OCI-LY3 (cell line): ENCODE measurements around the gene RAB35.

Experiments
- H2AFZ ChIP-seq: fragments of 200-600, 300-600 bp; shearing (Covaris generic); 2 replicates; pipeline ENCODE4 v1.6.0; 2014; ENCODE audit warnings: antibody characterized with exemption, low read depth, low read length
- H3K27ac ChIP-seq: fragments of 200-600, 300-600 bp; sonication (generic); 2 replicates; pipeline ENCODE4 v1.5.1; 2014; ENCODE audit warnings: mild to moderate bottlenecking, low read length, moderate library complexity, mixed read lengths
- H3K27me3 ChIP-seq: fragments of 200-600, 300-600 bp; sonication (generic); 2 replicates; pipeline ENCODE4 v1.6.1; 2014; ENCODE audit warnings: low read depth, low read length, mixed read lengths
- H3K36me3 ChIP-seq: fragments of 200-600, 300-600 bp; sonication (generic); replicated peaks from 2 replicates; pipeline ENCODE3; 2014; ENCODE audit warnings: low read depth, low read length, mixed read lengths
- H3K4me1 ChIP-seq: fragments of 300-600, 200-600 bp; sonication (generic); 2 replicates; pipeline ENCODE4 v1.6.1; 2014; ENCODE audit warnings: low read length, mixed read lengths
- H3K4me2 ChIP-seq: fragments of 200-600, 300-600 bp; sonication (generic); 2 replicates; pipeline ENCODE4 v1.6.1; 2014; ENCODE audit warnings: low read length, mixed read lengths
- H3K4me3 ChIP-seq: fragments of 300-600, 200-600 bp; sonication (generic); 2 replicates; pipeline ENCODE4 v1.5.1; 2014; ENCODE audit warnings: antibody characterized with exemption, mild to moderate bottlenecking, low read length, moderate library complexity
- H3K79me2 ChIP-seq: fragments of 300-600, 200-600 bp; shearing (Covaris generic); 2 replicates; pipeline ENCODE4 v1.6.1; 2014; ENCODE audit warnings: mild to moderate bottlenecking, low read length, mixed read lengths
- H3K9ac ChIP-seq: fragments of 300-600, 200-600 bp; shearing (Covaris generic); 2 replicates; pipeline ENCODE4 v1.6.0; 2014; ENCODE audit warnings: mild to moderate bottlenecking, low read length, moderate library complexity
- H3K9me3 ChIP-seq: fragments of 200-600, 300-600 bp; shearing (Covaris generic); 2 replicates; pipeline ENCODE4 v1.6.1; 2014; ENCODE audit warnings: low read length, mixed read lengths; ENCODE audit not compliant: insufficient read depth
- H4K20me1 ChIP-seq: fragments of 200-600, 300-600 bp; sonication (generic); 2 replicates; pipeline ENCODE4 v1.6.1; 2016; ENCODE audit warnings: low read length, mixed read lengths; ENCODE audit not compliant: insufficient read depth
- EZH2phosphoT487 ChIP-seq: fragments of 200-600 bp; shearing (Covaris generic); IDR thresholded peaks from 2 replicates; pipeline ENCODE4 v1.6.1; 2018; ENCODE audit warnings: antibody characterized with exemption, mixed run types, low read depth
- TF ChIP-seq, protein P1 (sequence below): fragments of 200-600, 300-600 bp; sonication (generic); IDR thresholded peaks from 2 replicates; pipeline ENCODE4 v1.5.1; 2014; ENCODE audit warnings: antibody characterized with exemption, low read length, low read depth

RAB35 gene

DNA sequence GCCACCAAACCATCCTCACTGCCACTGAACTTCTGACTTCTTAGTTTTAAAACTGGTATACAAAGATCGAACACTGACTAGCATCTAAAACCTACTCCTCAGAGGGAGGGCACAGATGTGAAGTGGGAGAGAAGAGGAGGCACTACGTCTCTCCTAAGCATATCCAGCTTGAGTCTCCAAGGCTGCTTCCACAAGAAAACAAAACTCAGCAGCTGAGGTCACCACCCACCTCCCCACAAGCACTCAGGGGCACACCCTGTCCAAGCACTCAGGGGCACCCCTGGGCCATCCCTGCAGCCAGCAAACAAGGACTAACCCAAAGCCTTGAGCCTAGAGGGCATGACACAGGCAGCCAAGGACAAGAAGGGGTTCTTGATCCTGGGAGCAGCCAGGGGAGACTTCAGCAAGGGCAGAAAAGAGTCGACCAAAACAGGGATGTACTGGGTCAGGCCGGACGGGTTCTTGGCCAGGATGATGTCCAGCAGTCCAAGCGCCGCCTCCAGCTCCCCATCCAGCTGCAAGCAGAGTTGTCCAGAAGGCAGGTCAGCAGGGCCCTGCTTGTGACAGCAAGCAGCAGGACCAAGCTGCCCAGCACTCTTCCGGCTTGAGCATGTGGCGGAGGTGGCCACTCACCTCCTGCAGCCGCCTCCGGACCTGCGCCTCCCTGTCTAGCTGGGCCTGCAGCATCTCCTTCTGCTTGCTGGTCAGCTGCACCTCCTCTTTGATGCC lies 43.1 kb upstream of the RAB35 start:
- H3K27me3 ChIP-seq: no peaks in the 10 kb centered on the region
- peaks cover 84% of the 10 kb centered on the region for H3K36me3 ChIP-seq
- no peak overlapping the region for H3K9ac ChIP-seq
- H3K4me1 ChIP-seq: no peaks in the 10 kb centered on the region
- TF ChIP-seq, protein P1, sequence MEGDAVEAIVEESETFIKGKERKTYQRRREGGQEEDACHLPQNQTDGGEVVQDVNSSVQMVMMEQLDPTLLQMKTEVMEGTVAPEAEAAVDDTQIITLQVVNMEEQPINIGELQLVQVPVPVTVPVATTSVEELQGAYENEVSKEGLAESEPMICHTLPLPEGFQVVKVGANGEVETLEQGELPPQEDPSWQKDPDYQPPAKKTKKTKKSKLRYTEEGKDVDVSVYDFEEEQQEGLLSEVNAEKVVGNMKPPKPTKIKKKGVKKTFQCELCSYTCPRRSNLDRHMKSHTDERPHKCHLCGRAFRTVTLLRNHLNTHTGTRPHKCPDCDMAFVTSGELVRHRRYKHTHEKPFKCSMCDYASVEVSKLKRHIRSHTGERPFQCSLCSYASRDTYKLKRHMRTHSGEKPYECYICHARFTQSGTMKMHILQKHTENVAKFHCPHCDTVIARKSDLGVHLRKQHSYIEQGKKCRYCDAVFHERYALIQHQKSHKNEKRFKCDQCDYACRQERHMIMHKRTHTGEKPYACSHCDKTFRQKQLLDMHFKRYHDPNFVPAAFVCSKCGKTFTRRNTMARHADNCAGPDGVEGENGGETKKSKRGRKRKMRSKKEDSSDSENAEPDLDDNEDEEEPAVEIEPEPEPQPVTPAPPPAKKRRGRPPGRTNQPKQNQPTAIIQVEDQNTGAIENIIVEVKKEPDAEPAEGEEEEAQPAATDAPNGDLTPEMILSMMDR: no peak
- no peak for TF ChIP-seq EZH2phosphoT487
- H3K4me3 ChIP-seq: no peak overlapping the region
- H3K9me3 ChIP-seq: no peaks in the 10 kb centered on the region
- H3K4me2 ChIP-seq: no peak overlapping the region
- no peaks in the 10 kb centered on the region; the same call in 1 of the 2 replicates for H4K20me1 ChIP-seq
- no peak overlapping the region for H2AFZ ChIP-seq
- H3K79me2 ChIP-seq: no peaks in the 10 kb centered on the region
- H3K27ac ChIP-seq: no peak overlapping the region

DNA sequence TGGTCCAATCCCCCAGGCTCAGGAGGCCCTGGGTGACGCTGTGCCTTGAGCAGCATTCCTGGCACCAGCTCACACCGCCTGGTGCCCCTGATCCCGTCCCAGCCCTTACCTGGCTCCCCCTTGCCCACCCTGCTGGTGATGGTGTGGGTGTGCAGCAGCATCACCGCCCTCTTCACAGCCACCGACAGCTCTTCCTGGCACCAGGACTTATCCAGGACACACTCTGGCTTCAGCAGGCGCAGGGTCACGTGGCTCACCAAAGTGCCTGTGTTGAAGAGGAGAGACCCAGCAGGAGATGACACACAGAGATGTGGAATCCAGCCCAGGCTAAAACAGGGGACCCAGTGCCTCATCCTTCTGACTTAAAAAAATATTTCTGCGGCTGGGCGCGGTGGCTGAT lies 41.8 kb upstream of the RAB35 start:
- no peaks in the 10 kb centered on the region for H3K79me2 ChIP-seq
- peaks cover 90% of the 10 kb centered on the region for H3K36me3 ChIP-seq
- H3K27me3 ChIP-seq: no peaks in the 10 kb centered on the region

DNA sequence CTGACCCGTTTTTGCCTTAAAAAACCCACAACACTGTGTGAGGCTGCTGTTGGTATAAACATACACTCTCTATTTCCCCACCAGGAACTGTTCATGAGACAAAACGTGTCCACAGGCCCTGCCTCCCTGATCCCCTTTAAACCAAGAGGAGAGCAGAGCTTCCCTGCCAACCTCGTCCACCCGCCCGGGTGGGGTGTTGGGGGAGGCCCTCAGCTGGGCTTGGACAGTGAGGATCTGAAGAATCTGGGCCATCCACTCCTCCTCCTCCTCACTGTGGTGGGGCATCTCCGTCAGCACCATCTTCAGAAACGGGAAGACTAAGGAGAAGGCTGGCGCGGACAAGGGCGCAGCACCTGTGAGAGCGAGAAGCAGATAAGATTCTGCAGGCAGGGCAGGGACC lies 41.1 kb upstream of the RAB35 start:
- Histone ChIP-seq H3K36me3 (peaks cover 90% of the 10 kb centered on the region), H4K20me1 (no peaks in the 10 kb centered on the region; the same call in 1 of the 2 replicates)

More for the DNA sequence above, 41.8 kb upstream of the RAB35 start:
- no peaks in the 10 kb centered on the region for H3K4me1 ChIP-seq
- no peaks in the 10 kb centered on the region; the same call in 1 of the 2 replicates for H4K20me1 ChIP-seq
- H3K9ac ChIP-seq: no peak overlapping the region
- TF ChIP-seq, protein P1: no peak
- TF ChIP-seq EZH2phosphoT487: no peak
- no peak overlapping the region for H2AFZ ChIP-seq
- no peak overlapping the region for H3K4me2 ChIP-seq
- no peaks in the 10 kb centered on the region for H3K9me3 ChIP-seq
- H3K4me3 ChIP-seq: no peak overlapping the region
- H3K27ac ChIP-seq: no peak overlapping the region

More for the DNA sequence above, 41.1 kb upstream of the RAB35 start:
- Histone ChIP-seq H3K4me3 (no peak overlapping the region), H2AFZ (no peak overlapping the region), H3K27me3 (no peaks in the 10 kb centered on the region), H3K4me1 (no peaks in the 10 kb centered on the region), H3K79me2 (no peaks in the 10 kb centered on the region), H3K27ac (no peak overlapping the region), H3K4me2 (no peak overlapping the region), H3K9ac (no peak overlapping the region), H3K9me3 (no peaks in the 10 kb centered on the region)
- TF ChIP-seq, protein P1: no peak
- TF ChIP-seq EZH2phosphoT487: no peak
